ENCODE measurements around the gene CCNB1IP1.

Gene CCNB1IP1

DNA sequence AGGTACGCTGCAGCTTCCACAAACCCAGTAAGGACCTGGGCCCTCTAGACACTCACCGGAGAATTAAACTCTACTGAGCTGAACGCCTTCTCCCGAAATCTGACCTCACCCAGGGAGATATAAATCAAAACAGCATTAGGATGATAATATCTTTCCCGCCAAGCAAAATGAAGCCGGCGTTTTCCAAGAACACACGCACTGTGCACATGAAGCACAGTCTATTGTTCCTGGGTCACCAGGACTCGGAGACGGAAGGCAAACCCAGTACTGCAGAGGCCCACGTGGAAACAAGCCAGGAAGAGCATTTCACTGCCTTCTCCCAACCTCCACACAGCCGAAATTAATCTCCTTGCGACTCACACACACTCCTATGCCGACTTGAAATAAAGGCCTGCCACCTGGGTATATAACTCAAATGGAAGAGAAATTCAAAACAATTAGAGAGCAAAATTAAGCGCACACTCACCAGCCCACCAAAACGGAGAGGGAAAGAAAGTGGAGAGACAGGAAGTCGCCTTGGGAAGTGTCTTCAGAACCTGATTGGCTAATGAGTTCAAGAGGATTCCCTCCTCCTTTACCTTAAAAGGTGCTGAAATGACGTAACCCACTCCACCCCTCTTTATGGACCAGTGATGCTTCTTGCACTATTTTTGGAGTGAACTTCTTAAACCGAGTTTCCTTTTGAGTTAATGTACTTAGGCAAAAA, at the start of gene CCNB1IP1:
Gene CCNB1IP1 (minus strand): TSS at position 492 of the 706 bp plus-strand sequence. CDS start 16,756 bp downstream, outside the sequence.
- no peak for TF ChIP-seq CTCF (conservative IDR thresholded peaks at IDR 0.05)
- H3K27ac ChIP-seq = peak within 1 kb of the TSS; percentile 82

DNA sequence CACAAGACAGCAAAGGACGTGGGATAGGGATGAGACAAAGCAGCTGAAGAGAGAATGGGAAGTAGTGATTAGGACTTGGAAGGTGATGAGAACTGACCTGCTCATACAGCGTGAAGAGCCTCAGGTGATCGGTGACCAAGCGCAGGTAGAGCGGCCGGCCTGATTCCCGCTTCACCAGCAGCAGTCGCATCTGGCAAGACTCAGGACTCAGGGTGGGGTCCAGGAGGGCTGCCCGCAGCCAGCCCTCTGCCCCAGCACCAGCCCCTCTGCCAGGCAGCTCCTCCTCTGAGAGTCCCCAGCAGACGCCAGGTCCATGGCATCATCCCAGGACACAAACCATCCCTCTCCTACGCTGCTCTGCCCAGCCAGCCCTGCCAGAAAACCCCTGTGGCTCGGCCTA, 49.4 kb upstream of the CCNB1IP1 start:
- H3K27ac ChIP-seq = no peak overlapping the region
- TF ChIP-seq CTCF (conservative IDR thresholded peaks at IDR 0.05) = no peak

DNA sequence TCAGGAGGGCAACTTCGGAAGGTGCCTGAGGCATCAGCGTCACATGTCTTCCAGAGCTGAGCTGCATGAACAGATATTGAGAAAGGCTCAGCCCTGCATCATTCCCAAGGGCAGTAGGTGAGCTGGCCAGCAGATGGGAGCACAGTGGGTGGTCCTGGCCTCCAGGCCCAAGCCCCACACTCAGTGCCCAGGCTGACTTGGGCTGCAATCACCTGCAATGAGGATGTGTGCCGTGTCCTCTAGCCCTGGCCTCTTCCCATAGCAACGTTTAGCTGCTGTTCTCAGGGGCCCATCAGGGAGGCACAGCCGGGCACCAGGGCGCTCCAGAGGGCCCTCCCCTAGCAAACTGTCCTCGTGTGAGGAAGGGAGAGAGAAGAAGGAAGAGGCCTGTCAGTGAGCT, 48.3 kb upstream of the CCNB1IP1 start:
- TF ChIP-seq CTCF (conservative IDR thresholded peaks at IDR 0.05) = no peak
- no peak overlapping the region for H3K27ac ChIP-seq

DNA sequence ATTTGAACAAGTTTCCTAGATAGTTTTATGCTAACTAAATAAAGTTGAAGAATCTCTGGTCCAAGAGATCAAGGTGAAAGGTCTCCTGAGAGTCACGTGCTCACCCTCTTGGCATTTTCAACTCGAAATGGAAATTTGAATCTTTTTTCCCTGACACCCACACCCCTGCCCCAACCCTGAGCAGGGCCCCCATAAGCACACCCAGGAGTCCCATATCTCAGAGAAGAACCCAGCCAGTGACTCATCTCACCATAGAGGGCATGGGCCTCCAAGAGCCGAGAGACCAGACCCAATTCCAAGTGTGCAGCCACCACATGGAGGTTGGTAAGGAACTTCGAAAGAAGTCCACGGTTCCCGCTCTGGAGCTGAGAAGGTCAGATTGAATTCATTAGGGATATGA, 47.6 kb upstream of the CCNB1IP1 start:
- H3K27ac ChIP-seq = no peak overlapping the region
- TF ChIP-seq CTCF (conservative IDR thresholded peaks at IDR 0.05) = no peak

DNA sequence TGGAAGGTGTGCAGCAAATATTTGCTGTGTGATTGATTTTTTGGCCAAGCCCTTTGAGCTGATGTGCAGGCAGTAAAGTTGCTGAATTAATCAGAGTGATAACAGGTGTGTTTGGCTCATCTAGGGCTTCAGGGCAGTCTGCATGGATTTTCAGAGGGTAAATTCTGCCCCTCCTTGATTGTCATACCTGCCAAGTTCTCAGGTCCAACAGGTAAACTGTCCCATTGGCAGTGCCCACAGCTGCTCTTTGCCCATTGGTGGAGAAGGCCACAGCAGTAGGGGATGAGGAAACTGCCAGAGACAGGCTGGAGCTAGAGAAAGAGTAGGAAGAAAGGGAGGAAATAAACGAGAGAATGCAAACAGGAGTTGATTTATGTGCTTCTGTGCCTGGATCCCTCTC, 46.7 kb upstream of the CCNB1IP1 start:
- no peak overlapping the region for H3K27ac ChIP-seq
- no peak for TF ChIP-seq CTCF (conservative IDR thresholded peaks at IDR 0.05)

- no peak overlapping the region for H3K27ac ChIP-seq
- TF ChIP-seq CTCF (conservative IDR thresholded peaks at IDR 0.05) = no peak
These were observed 44.1 kb upstream of the CCNB1IP1 start for GRCh38 chr14:20377171-20377570.

DNA sequence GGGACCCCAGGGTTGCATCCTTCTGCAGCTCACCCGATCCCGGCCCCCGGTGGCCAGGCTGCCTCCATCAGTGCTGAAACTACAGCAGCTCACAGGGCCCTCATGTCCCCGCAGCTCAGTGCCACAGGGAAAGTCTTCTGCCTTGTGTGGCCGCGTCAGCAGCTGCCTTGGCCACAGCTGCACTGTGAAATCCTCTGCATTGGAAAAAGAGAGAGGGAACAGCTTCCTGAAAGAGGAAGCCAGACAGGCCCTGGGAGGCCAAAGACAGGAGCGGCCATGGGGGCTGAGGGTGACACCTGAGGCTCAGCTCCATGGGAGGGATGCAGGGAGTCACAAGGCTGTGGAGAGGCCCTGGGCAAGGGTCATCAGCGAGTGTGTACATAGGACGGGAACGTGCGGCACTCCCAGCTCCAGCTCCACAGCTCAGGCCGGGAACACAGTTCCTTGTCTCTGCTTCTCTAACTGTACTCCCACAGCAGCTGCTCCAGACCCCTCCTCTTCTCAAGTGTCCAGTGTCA, 43.1 kb upstream of the CCNB1IP1 start:
- H3K27ac ChIP-seq = no peak overlapping the region
- no peak for TF ChIP-seq CTCF (conservative IDR thresholded peaks at IDR 0.05)

All from VCaP (cell line).